Mucosa of descending colon (tissue), 3 donors: Measurements from ENCODE around the gene ADPGK. TPM values are rescaled to one million over a fixed set of nuclear protein-coding genes. Genes with fewer than 3 reads are reported as not detected.

Experiments used
- ATAC-seq: fragments of 200-7000 bp; cut with Tn5 transposase; one replicate; pipeline ENCODE4 v1.9.1; 2020; ENCODE audit warnings: mild to moderate bottlenecking, moderate library complexity
- DNase-seq, 3 donors: peaks; one replicate each; pipeline ENCODE4 v3.0.0-alpha.2; 2020
- H3K36me3 ChIP-seq: fragments of 200-600 bp; one replicate; pipeline ENCODE4 v1.8.0; 2021; ENCODE audit warnings: low read depth, mild to moderate bottlenecking
- H3K4me1 ChIP-seq: fragments of 200-600 bp; one replicate; pipeline ENCODE4 v1.8.0; 2021; ENCODE audit warnings: low read depth, mild to moderate bottlenecking
- H3K4me3 ChIP-seq: fragments of 200-600 bp; one replicate; pipeline ENCODE4 v1.8.0; 2021; ENCODE audit warnings: mild to moderate bottlenecking
- H3K9me3 ChIP-seq: fragments of 200-600 bp; one replicate; pipeline ENCODE4 v1.8.0; 2021; ENCODE audit warnings: mild to moderate bottlenecking
- CTCF ChIP-seq: fragments of 200-600 bp; IDR thresholded peaks from one replicate; pipeline ENCODE4 v1.8.0; 2022; ENCODE audit warnings: antibody characterized with exemption, mild to moderate bottlenecking
- intact Hi-C, 2 donors: fragments of 100-400 bp; cut with DNase I in 1 of 2; cut with micrococcal nuclease in 1 of 2; formaldehyde crosslinking; loops; one replicate each; pipeline versions ENCODE4 v1.11.0 to v1.11.1; 2022; cut with DNase I, micrococcal nuclease
- total RNA-seq, 3 donors: library from RNA; stranded (reverse); fragmentation: NEBNext Ultra II Directional in 2 of 3; extraction: Animal tissue kit (Norgen Biotek cat#: 25700) in 2 of 3; gene quantifications; one replicate each; pipeline versions ENCODE4 v1.2.1 to v1.2.4, GENCODE V29; 2021 to 2023
- donor health status: DM: no; HTN: no; CAD: no; lungs with moderate emphysema.
- donor health status: DM: no; HTN: no; CAD: no.
- donor health status: DM: no; HTN: yes; CAD: no.

ADPGK gene
- total RNA-seq, 3 donors from 2014 or later, result 34.9 to 36.4 (median 35.9) TPM

GRCh38 chr15:72774696-72775383 lies 8.7 kb downstream of the ADPGK start:
- Histone ChIP-seq H3K9me3 (no peaks in the 10 kb centered on the region), H3K4me3 (no peak overlapping the region), H3K4me1 (no peaks in the 10 kb centered on the region), H3K36me3 (no peaks in the 10 kb centered on the region)
- no peak for DNase-seq
- ATAC-seq, result no peak
- intact Hi-C loops, result no loop called here
- TF ChIP-seq CTCF, result no peak

- Histone ChIP-seq H3K4me1 (no peaks in the 10 kb centered on the region), H3K4me3 (no peak overlapping the region), H3K9me3 (peaks cover 21% of the 10 kb centered on the region), H3K36me3 (peaks cover 8% of the 10 kb centered on the region)
- no peak for TF ChIP-seq CTCF
- ATAC-seq (no peak), DNase-seq (no peak)
- intact Hi-C loops, result no loop called here
These were observed 12.2 kb downstream of the ADPGK start for GRCh38 chr15:72771329-72771725.

DNA sequence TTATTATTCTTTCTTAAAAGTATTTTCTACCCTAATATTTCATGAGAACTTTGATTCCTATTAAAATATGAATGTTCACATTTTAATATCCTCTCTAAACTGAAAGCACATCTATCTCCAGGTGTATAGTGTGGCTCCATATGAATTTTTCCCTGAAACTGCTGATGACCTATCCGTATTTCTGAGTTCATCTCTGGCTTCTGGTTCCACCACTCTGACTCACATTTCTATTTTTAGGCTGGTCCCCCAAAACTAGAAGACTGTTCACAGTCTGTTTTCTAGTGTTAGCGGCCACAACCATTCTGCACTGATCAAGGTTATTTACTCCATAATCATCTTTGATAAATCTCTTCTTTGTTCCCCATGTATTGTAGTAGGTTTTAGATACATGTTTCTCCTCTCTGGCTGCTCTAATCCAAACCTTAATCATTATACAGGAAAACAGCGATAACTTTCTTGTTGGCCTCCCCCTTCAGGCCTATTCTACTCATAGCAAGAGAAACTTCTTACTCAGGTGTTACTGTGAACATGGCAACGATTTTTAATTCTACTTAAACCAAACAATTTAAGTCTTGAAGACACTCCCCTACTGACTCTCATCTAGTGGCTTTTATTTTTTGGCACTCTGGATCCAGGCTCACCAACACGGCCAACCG lies 12.8 kb downstream of the ADPGK start:
- no peak for TF ChIP-seq CTCF
- DNase-seq (no peak), ATAC-seq (no peak)
- Histone ChIP-seq H3K4me3 (no peak overlapping the region), H3K9me3 (peaks cover 21% of the 10 kb centered on the region), H3K4me1 (no peaks in the 10 kb centered on the region), H3K36me3 (peaks cover 8% of the 10 kb centered on the region)
- intact Hi-C loops, result no loop called here

GRCh38 chr15:72766780-72767179 lies 16.8 kb downstream of the ADPGK start:
- H3K4me1 ChIP-seq, result no peaks in the 10 kb centered on the region
- peaks cover 8% of the 10 kb centered on the region for H3K36me3 ChIP-seq
- H3K4me3 ChIP-seq, result no peak overlapping the region
- DNase-seq, result no peak
- intact Hi-C loops, result no loop called here
- TF ChIP-seq CTCF, result no peak
- ATAC-seq, result no peak
- peaks cover 21% of the 10 kb centered on the region for H3K9me3 ChIP-seq

- intact Hi-C loops, result no loop called here
- no peak for ATAC-seq
These were observed 17.5 kb downstream of the ADPGK start for GRCh38 chr15:72766025-72766424.

More at GRCh38 chr15:72766025-72766424, 17.5 kb downstream of the ADPGK start:
- DNase-seq, result no peak
- Histone ChIP-seq H3K4me3 (no peak overlapping the region), H3K36me3 (peaks cover 8% of the 10 kb centered on the region), H3K9me3 (peaks cover 21% of the 10 kb centered on the region), H3K4me1 (no peaks in the 10 kb centered on the region)
- no peak for TF ChIP-seq CTCF
